ENCODE data around the gene ARHGEF28. TPM values are rescaled to one million over a fixed set of nuclear protein-coding genes. Genes with fewer than 3 reads are reported as not detected.

Gene ARHGEF28
- total RNA-seq, 4 donors from 2014 or later = 12.7 to 31.2 (median 19.2) TPM

DNA sequence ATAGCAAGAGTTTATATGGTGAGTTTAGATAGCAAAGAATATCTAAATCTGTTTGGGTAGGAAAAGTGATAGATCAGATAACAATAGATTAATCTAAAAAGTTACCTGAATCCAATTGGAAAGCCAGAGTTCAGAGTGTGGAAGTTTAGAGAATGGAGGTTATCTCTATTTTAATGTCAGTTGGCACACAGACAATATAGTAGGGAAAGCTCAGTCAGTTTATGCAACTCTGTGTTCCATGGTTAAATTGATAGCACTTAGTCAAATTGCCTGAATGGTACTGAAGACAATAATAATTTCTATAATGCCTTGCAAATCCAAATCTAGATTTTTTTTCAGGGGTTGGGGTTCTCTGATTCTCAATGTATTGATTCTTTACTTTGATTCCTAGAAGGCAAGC lies 77.0 kb downstream of the ARHGEF28 start:
- H3K36me3 ChIP-seq = no peaks in the 10 kb centered on the region
- no peaks in the 10 kb centered on the region for H3K4me1 ChIP-seq
- no peaks in the 10 kb centered on the region for H3K9me3 ChIP-seq
- TF ChIP-seq POLR2A (IDR thresholded peaks at IDR 0.05; ENCODE audit: low read depth) = no peak
- no peak for TF ChIP-seq EP300 (IDR thresholded peaks at IDR 0.05)
- no peak for TF ChIP-seq CTCF (IDR thresholded peaks at IDR 0.05)
- TF ChIP-seq POLR2AphosphoS5 (IDR thresholded peaks at IDR 0.05) = no peak
- no peak for DNase-seq (ENCODE audit: extremely low spot score)
- H3K4me3 ChIP-seq = no peak overlapping the region
- intact Hi-C loops (cut with DNase I) = no loop called here
- no peak overlapping the region for H3K27ac ChIP-seq (replicated peaks in 1 of 4)
- no peaks in the 10 kb centered on the region for H3K27me3 ChIP-seq

DNA sequence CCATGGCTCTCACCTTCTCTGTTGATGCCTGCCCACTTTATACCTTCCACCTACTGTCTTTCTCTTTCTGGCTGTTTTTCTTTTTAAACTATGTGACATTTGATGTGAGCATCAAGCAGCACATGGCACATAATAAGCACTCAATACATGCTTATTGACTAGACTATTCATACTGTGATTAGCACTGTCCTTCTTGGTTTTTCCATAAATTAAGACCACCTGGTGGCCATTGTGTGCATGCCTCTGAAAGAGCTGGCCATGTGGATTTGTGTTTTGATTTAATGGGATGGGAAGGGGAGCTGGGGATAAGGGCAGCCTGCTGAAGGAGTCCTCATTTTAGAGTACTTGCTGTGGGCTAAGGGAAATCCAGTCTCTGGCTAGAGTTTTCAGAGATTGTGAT lies 79.4 kb downstream of the ARHGEF28 start:
- Histone ChIP-seq H3K27ac (replicated peaks in 1 of 4) (no peak overlapping the region), H3K9me3 (peaks cover 0 to 6% (median 2%) of the 10 kb centered on the region in 4 donors), H3K4me3 (no peak overlapping the region), H3K4me1 (no peaks in the 10 kb centered on the region), H3K36me3 (no peaks in the 10 kb centered on the region), H3K27me3 (no peaks in the 10 kb centered on the region)
- intact Hi-C loops (cut with DNase I) = no loop called here
- TF ChIP-seq CTCF (IDR thresholded peaks at IDR 0.05) (no peak), EP300 (IDR thresholded peaks at IDR 0.05) (no peak), POLR2A (IDR thresholded peaks at IDR 0.05; ENCODE audit: low read depth) (no peak), POLR2AphosphoS5 (IDR thresholded peaks at IDR 0.05) (no peak)
- no peak for DNase-seq (ENCODE audit: extremely low spot score)

DNA sequence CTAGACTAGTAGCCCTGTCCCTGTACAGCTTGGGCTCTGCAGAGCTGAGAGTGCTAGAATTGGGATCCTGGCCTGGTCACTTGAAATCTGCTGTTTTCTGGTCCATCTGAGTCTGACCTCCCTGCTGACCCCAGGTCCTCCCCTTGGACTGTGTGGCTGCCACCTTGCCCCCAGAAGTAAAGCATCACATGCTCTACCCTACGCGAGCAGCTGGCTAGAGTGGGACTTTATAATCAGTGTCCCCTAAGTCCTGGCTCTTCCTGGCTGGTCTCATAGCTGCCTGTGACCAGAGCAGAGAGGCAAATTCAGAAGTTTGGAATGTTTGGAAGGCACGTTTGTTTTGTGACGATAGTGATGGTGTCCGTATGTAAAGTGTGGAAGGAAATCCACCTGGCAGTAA lies 81.0 kb downstream of the ARHGEF28 start:
- no peaks in the 10 kb centered on the region for H3K36me3 ChIP-seq
- intact Hi-C loops (cut with DNase I) = no loop called here
- no peaks in the 10 kb centered on the region for H3K27me3 ChIP-seq
- WGBS = 86% methylated on average over 3 of the region's 5 CpGs
- no peak for TF ChIP-seq CTCF (IDR thresholded peaks at IDR 0.05)
- no peak for DNase-seq (ENCODE audit: extremely low spot score)
- no peak overlapping the region for H3K27ac ChIP-seq (replicated peaks in 1 of 4)
- H3K9me3 ChIP-seq = peaks cover 0 to 6% (median 2%) of the 10 kb centered on the region in 4 donors
- no peaks in the 10 kb centered on the region for H3K4me1 ChIP-seq
- H3K4me3 ChIP-seq = no peak overlapping the region

- DNase-seq (ENCODE audit: extremely low spot score) = no peak
- WGBS = 95% methylated on average over 5 of the region's 5 CpGs
These were observed 83.6 kb downstream of the ARHGEF28 start for GRCh38 chr5:73709536-73710129.

More at GRCh38 chr5:73709536-73710129, 83.6 kb downstream of the ARHGEF28 start:
- TF ChIP-seq EP300 (IDR thresholded peaks at IDR 0.05) (no peak), POLR2A (IDR thresholded peaks at IDR 0.05; ENCODE audit: low read depth) (no peak), POLR2AphosphoS5 (IDR thresholded peaks at IDR 0.05) (no peak), CTCF (IDR thresholded peaks at IDR 0.05) (no peak)
- Histone ChIP-seq H3K9me3 (peaks cover 0 to 6% (median 2%) of the 10 kb centered on the region in 4 donors), H3K36me3 (no peaks in the 10 kb centered on the region), H3K4me3 (no peak overlapping the region), H3K27ac (replicated peaks in 1 of 4) (no peak overlapping the region), H3K27me3 (no peaks in the 10 kb centered on the region), H3K4me1 (no peaks in the 10 kb centered on the region)
- intact Hi-C loops (cut with DNase I) = no loop called here
